HG02798 (cell line): ENCODE data around the gene ZNF699.
"Not testable (repeated sequence)": the region's sequence is repeated elsewhere in the genome, so short reads cannot be mapped to it uniquely, and the experiment has no call there.

Source experiments
- ATAC-seq: cut with Tn5 transposase; IDR thresholded peaks from one replicate; pipeline ENCODE4 v1.9.1; 2021; ENCODE audit warnings: mild to moderate bottlenecking; ENCODE audit not compliant: unreplicated experiment, poor library complexity

ZNF699 gene

GRCh38 chr19:9309139-9309973 lies at the start of gene ZNF699:
Gene ZNF699, minus strand, starts transcription at chr19:9309838. Its CDS starts 4,719 bp downstream, at chr19:9305119.
- ATAC-seq, result peak; percentile 95

GRCh38 chr19:9354651-9355050 lies 45.0 kb upstream of the ZNF699 start:
- no peak for ATAC-seq

GRCh38 chr19:9353011-9353410 lies 43.4 kb upstream of the ZNF699 start:
- no peak for ATAC-seq

- no peak for ATAC-seq
Measured at GRCh38 chr19:9352505-9352904, 42.9 kb upstream of the ZNF699 start.

- no peak for ATAC-seq
Measured at GRCh38 chr19:9348671-9349070, 39.0 kb upstream of the ZNF699 start.

GRCh38 chr19:9348253-9348652 lies 38.6 kb upstream of the ZNF699 start:
- no peak for ATAC-seq

GRCh38 chr19:9345005-9345404 lies 35.4 kb upstream of the ZNF699 start:
- no peak for ATAC-seq

- no peak for ATAC-seq
Measured at GRCh38 chr19:9342610-9343304, 33.1 kb upstream of the ZNF699 start.

GRCh38 chr19:9329999-9330398 lies 20.4 kb upstream of the ZNF699 start:
- no peak for ATAC-seq

- no peak for ATAC-seq
Measured at GRCh38 chr19:9324584-9324962, 14.9 kb upstream of the ZNF699 start.

GRCh38 chr19:9323919-9324583 lies 14.4 kb upstream of the ZNF699 start, which contains the start of gene ZNF559:
Gene ZNF559, plus strand, starts transcription at chr19:9324179. Its CDS starts 14,371 bp downstream, at chr19:9338550.
- ATAC-seq, result peak; percentile 97

GRCh38 chr19:9323557-9323918 lies 13.9 kb upstream of the ZNF699 start:
- ATAC-seq, result peak; percentile 30

GRCh38 chr19:9322201-9322600 lies 12.6 kb upstream of the ZNF699 start:
- ATAC-seq, result not testable (repeated sequence)

GRCh38 chr19:9321756-9322155 lies 12.1 kb upstream of the ZNF699 start:
- not testable (repeated sequence) for ATAC-seq

- no peak for ATAC-seq
Measured at GRCh38 chr19:9321338-9321737, 11.7 kb upstream of the ZNF699 start.

- no peak for ATAC-seq
Measured at GRCh38 chr19:9313756-9314155, 4.1 kb upstream of the ZNF699 start.

GRCh38 chr19:9309974-9310446 lies 372 bp upstream of the ZNF699 start:
- ATAC-seq, result peak; percentile 67

GRCh38 chr19:9308091-9308770 lies 1.4 kb downstream of the ZNF699 start:
- ATAC-seq, result no peak

- ATAC-seq, result no peak
Measured at GRCh38 chr19:9306443-9306842, 3.2 kb downstream of the ZNF699 start.

GRCh38 chr19:9296336-9296735 lies 13.3 kb downstream of the ZNF699 start:
- no peak for ATAC-seq
